ENCODE results near the gene FRK.

GRCh38 chr6:116012471-116012949, 48.2 kb downstream of the FRK start:
- TF ChIP-seq POLR2A (IDR thresholded peaks at IDR 0.05) (no peak), CTCF (IDR thresholded peaks at IDR 0.05) (no peak)

Data from stomach (tissue), 4 donors.